Activated CD8-positive, alpha-beta memory T cell treated with anti-CD3 and anti-CD28 coated beads for 1 hour (primary cell): ENCODE measurements around the gene RMND5A.

ENCODE experiments used
- DNase-seq, 2 donors: peaks; one replicate each; pipeline ENCODE4 v3.0.0-alpha.2; 2020; ENCODE audit warnings: low read depth in 1 of 2; ENCODE audit errors: extremely low read depth in 1 of 2

The RMND5A gene

GRCh38 chr2:86825036-86825692 lies 105.1 kb downstream of the RMND5A start:
- DNase-seq: no peak

- peak; percentile 51 to 57 for DNase-seq
These were observed 105.7 kb downstream of the RMND5A start for GRCh38 chr2:86825693-86826381.

- DNase-seq: no peak
These were observed 106.9 kb downstream of the RMND5A start for GRCh38 chr2:86826951-86827350.
